ENCODE results near the gene TNFRSF19. TPM values are rescaled to one million over a fixed set of nuclear protein-coding genes. Genes with fewer than 3 reads are reported as not detected.
A peak's percentile ranks its signal among the peaks of the same experiment; 100 is the strongest.

Gene TNFRSF19
- total and polyA plus RNA-seq, 2 donors from 2014 or later, result 10.1 to 14.7 TPM

- no peak for FAIRE-seq
- intact Hi-C loops (cut with DNase I), result no loop called here
- peaks cover 0 to 5% (median under 1%) of the 10 kb centered on the region in 3 donors for H3K4me1 ChIP-seq (ENCODE audit: control insufficient read depth in 2 of 3, insufficient read depth in 2 of 3, low read depth in 1 of 3, low read length in 3 of 3)
- no peaks in the 10 kb centered on the region for H3K27me3 ChIP-seq (ENCODE audit: control insufficient read depth, insufficient read depth, low read length)
- DNase-seq, result peak in 1 of 5 donors; percentile 33
- TF ChIP-seq CTCF (IDR thresholded peaks at IDR 0.05; ENCODE audit: borderline replicate concordance, extremely low read depth, insufficient read depth), result no peak
- H3K36me3 ChIP-seq (ENCODE audit: control insufficient read depth in 2 of 3, insufficient read depth in 3 of 3, low read length in 3 of 3), result peaks cover 0 to 6% (median 2%) of the 10 kb centered on the region in 3 donors
- no peaks in the 10 kb centered on the region for H3K9me3 ChIP-seq (ENCODE audit: control insufficient read depth in 2 of 3, insufficient read depth in 1 of 3, low read length in 3 of 3)
- no peak overlapping the region for H3K4me3 ChIP-seq (ENCODE audit: low read length in 3 of 3)
- H3K9ac ChIP-seq (ENCODE audit: low read length in 3 of 3), result no peak overlapping the region
- no peak overlapping the region for H3K27ac ChIP-seq (ENCODE audit: low read depth in 2 of 2, low read length in 2 of 2)
These were observed 69.5 kb downstream of the TNFRSF19 start for GRCh38 chr13:23639674-23640073.

GRCh38 chr13:23642110-23642509 is 71.9 kb downstream of the TNFRSF19 start:
- no peak for TF ChIP-seq CTCF (IDR thresholded peaks at IDR 0.05; ENCODE audit: borderline replicate concordance, extremely low read depth, insufficient read depth)
- no peaks in the 10 kb centered on the region for H3K9me3 ChIP-seq (ENCODE audit: control insufficient read depth in 2 of 3, insufficient read depth in 1 of 3, low read length in 3 of 3)
- H3K9ac ChIP-seq (ENCODE audit: low read length in 3 of 3), result no peak overlapping the region
- H3K36me3 ChIP-seq (ENCODE audit: control insufficient read depth in 2 of 3, insufficient read depth in 3 of 3, low read length in 3 of 3), result peaks cover 0 to 4% (median 2%) of the 10 kb centered on the region in 3 donors
- H3K27me3 ChIP-seq (ENCODE audit: control insufficient read depth, insufficient read depth, low read length), result no peaks in the 10 kb centered on the region
- peaks cover 0 to 5% (median 0%) of the 10 kb centered on the region in 3 donors for H3K4me1 ChIP-seq (ENCODE audit: control insufficient read depth in 2 of 3, insufficient read depth in 2 of 3, low read depth in 1 of 3, low read length in 3 of 3)
- FAIRE-seq (no peak), DNase-seq (no peak)
- no peak overlapping the region for H3K27ac ChIP-seq (ENCODE audit: low read depth in 2 of 2, low read length in 2 of 2)
- H3K4me3 ChIP-seq (ENCODE audit: low read length in 3 of 3), result no peak overlapping the region
- intact Hi-C loops (cut with DNase I), result no loop called here

GRCh38 chr13:23643338-23644125 is 73.3 kb downstream of the TNFRSF19 start:
- TF ChIP-seq CTCF (IDR thresholded peaks at IDR 0.05; ENCODE audit: borderline replicate concordance, extremely low read depth, insufficient read depth), result no peak
- no peak overlapping the region for H3K27ac ChIP-seq (ENCODE audit: low read depth in 2 of 2, low read length in 2 of 2)

More at GRCh38 chr13:23643338-23644125, 73.3 kb downstream of the TNFRSF19 start:
- no peaks in the 10 kb centered on the region for H3K27me3 ChIP-seq (ENCODE audit: control insufficient read depth, insufficient read depth, low read length)
- H3K4me3 ChIP-seq (ENCODE audit: low read length in 3 of 3), result no peak overlapping the region
- peaks cover 0 to 2% (median 0%) of the 10 kb centered on the region in 3 donors for H3K36me3 ChIP-seq (ENCODE audit: control insufficient read depth in 2 of 3, insufficient read depth in 3 of 3, low read length in 3 of 3)
- FAIRE-seq (no peak), DNase-seq (peak in 1 of 5 donors; percentile 28)
- intact Hi-C loops (cut with DNase I), result no loop called here
- peaks cover 0 to 5% (median 0%) of the 10 kb centered on the region in 3 donors for H3K4me1 ChIP-seq (ENCODE audit: control insufficient read depth in 2 of 3, insufficient read depth in 2 of 3, low read depth in 1 of 3, low read length in 3 of 3)
- no peaks in the 10 kb centered on the region for H3K9me3 ChIP-seq (ENCODE audit: control insufficient read depth in 2 of 3, insufficient read depth in 1 of 3, low read length in 3 of 3)
- no peak overlapping the region for H3K9ac ChIP-seq (ENCODE audit: low read length in 3 of 3)

All from kidney (tissue), 14 donors.